GM19193 (cell line): ENCODE data around the gene VSIG10.

ENCODE experiments used
- POLR2A ChIP-seq: IDR thresholded peaks from 4 replicates; pipeline ENCODE4 v1.6.1; 2011; ENCODE audit not compliant: insufficient read depth, insufficient read length; ENCODE audit errors: extremely low read depth

VSIG10 gene

GRCh38 chr12:118033323-118033722, 70.5 kb downstream of the VSIG10 start:
- TF ChIP-seq POLR2A, result no peak

- no peak for TF ChIP-seq POLR2A
Measured at GRCh38 chr12:118032188-118032587, 71.6 kb downstream of the VSIG10 start.

- TF ChIP-seq POLR2A, result no peak
Measured at GRCh38 chr12:118029166-118029565, 74.6 kb downstream of the VSIG10 start.

- no peak for TF ChIP-seq POLR2A
Measured at GRCh38 chr12:118025168-118025567, 78.6 kb downstream of the VSIG10 start.

GRCh38 chr12:118023301-118023860, 80.4 kb downstream of the VSIG10 start:
- TF ChIP-seq POLR2A, result no peak

- TF ChIP-seq POLR2A, result no peak
Measured at GRCh38 chr12:118022728-118023109, 81.1 kb downstream of the VSIG10 start.

- no peak for TF ChIP-seq POLR2A
Measured at GRCh38 chr12:118020036-118020435, 83.8 kb downstream of the VSIG10 start.

- no peak for TF ChIP-seq POLR2A
Measured at GRCh38 chr12:118017926-118018325, 85.9 kb downstream of the VSIG10 start.

GRCh38 chr12:118016424-118017264, 87.2 kb downstream of the VSIG10 start, which contains the start of gene RFC5:
TSS of gene RFC5 (plus strand) at chr12:118016703. CDS start at chr12:118016828, 125 bp downstream.
- peak; percentile 91 for TF ChIP-seq POLR2A

- TF ChIP-seq POLR2A, result no peak
Measured at GRCh38 chr12:118015944-118016343, 87.9 kb downstream of the VSIG10 start.

- TF ChIP-seq POLR2A, result no peak
Measured at GRCh38 chr12:118015306-118015705, 88.5 kb downstream of the VSIG10 start.
